Panc1 (cell line): ENCODE measurements around the gene NEK6. TPM values are rescaled to one million over a fixed set of nuclear protein-coding genes. Genes with fewer than 3 reads are reported as not detected.

Experiments
- ATAC-seq: fragments of 200-7000 bp; cut with Tn5 transposase; 2 replicates; pipeline ENCODE4 v1.9.1; 2020; ENCODE audit warnings: mild to moderate bottlenecking, moderate library complexity
- BruUV-seq: library from RNA; stranded (reverse); fragments of 400-500 nt; replicated peaks from 2 replicates; lab custom pipeline; 2021; lab: Mats Ljungman, UMichigan
- CTCF ChIA-PET: fragments of 300-600 bp; sonication (Branson Sonifier 250); formaldehyde crosslinking; loops from one replicate; lab custom pipeline; 2022; ENCODE audit warnings: antibody characterized with exemption; lab: Charles Lee
- POLR2A ChIA-PET: fragments of 300-600 bp; sonication (Branson Sonifier 250); formaldehyde crosslinking; loops from one replicate; lab custom pipeline; 2022; ENCODE audit warnings: antibody characterized with exemption; lab: Charles Lee
- DNase-seq: peaks from one replicate; pipeline ENCODE4 v3.0.0-alpha.2; 2010; ENCODE audit warnings: low read depth, low spot score
- H3K27ac ChIP-seq: 2 replicates; pipeline ENCODE4 v1.5.1; 2011; ENCODE audit warnings: mild to moderate bottlenecking, low read length, inconsistent platforms
- H3K27me3 ChIP-seq: fragments of 200-500 bp; sonication (Bioruptor generic); 2 replicates; pipeline ENCODE4 v1.6.0; 2014; ENCODE audit warnings: low read length, inconsistent platforms; ENCODE audit not compliant: control insufficient read depth, insufficient read depth
- H3K36me3 ChIP-seq: fragments of 200-500 bp; sonication (Bioruptor generic); 2 replicates; pipeline ENCODE4 v1.5.1; 2014; ENCODE audit warnings: inconsistent platforms, mild to moderate bottlenecking, low read length, moderate library complexity; ENCODE audit not compliant: control insufficient read depth, insufficient read depth
- H3K4me1 ChIP-seq: 2 replicates; pipeline ENCODE4 v1.5.1; 2011; ENCODE audit warnings: inconsistent platforms, mild to moderate bottlenecking, low read length, moderate library complexity; ENCODE audit not compliant: control insufficient read depth, insufficient read depth
- H3K4me3 ChIP-seq, 2 experiments: 2 replicates each; pipeline ENCODE4 v1.5.1; 2011 to 2012; ENCODE audit warnings: low read depth in 2 of 2, low read length in 2 of 2, mild to moderate bottlenecking in 2 of 2, inconsistent platforms in 1 of 2, moderate library complexity in 1 of 2
- H3K9me3 ChIP-seq: fragments of 200-500 bp; sonication (Bioruptor generic); 2 replicates; pipeline ENCODE4 v1.5.1; 2014; ENCODE audit warnings: low read depth, mild to moderate bottlenecking, inconsistent platforms, low read length, moderate library complexity; ENCODE audit not compliant: control insufficient read depth, insufficient read depth
- POLR2AphosphoS5 ChIP-seq: IDR thresholded peaks from 2 replicates; pipeline ENCODE4 v1.6.1; 2012; ENCODE audit warnings: mild to moderate bottlenecking, low read depth, low read length, moderate library complexity
- REST ChIP-seq, 2 experiments: IDR thresholded peaks; 2 replicates each; pipeline ENCODE4 v1.6.1; 2011 to 2012; ENCODE audit warnings: low read depth in 2 of 2, control low read depth in 1 of 2, low read length in 1 of 2, mild to moderate bottlenecking in 1 of 2, moderate library complexity in 1 of 2; ENCODE audit not compliant: insufficient read depth in 1 of 2
- SIN3A ChIP-seq: IDR thresholded peaks from 2 replicates; pipeline ENCODE4 v1.6.1; 2012; ENCODE audit warnings: low read depth, mild to moderate bottlenecking, low read length, moderate library complexity, borderline replicate concordance; ENCODE audit not compliant: insufficient read depth
- TCF7L2 ChIP-seq: IDR thresholded peaks from 2 replicates; pipeline ENCODE4 v1.6.1; 2011; ENCODE audit warnings: mild to moderate bottlenecking, low read depth, low read length, inconsistent platforms
- in situ Hi-C: cut with HindIII; loops from 2 replicates; pipeline ENCODE4 v1.10.0; 2016; ENCODE audit warnings: low sequenced_read_pairs, low pct_unique_long_range_greater_than_20kb
- intact Hi-C: fragments of 100-400 bp; cut with micrococcal nuclease; formaldehyde crosslinking; loops from one replicate; pipeline ENCODE4 v1.10.0; 2022; ENCODE audit not compliant: unreplicated experiment
- total RNA-seq: library from RNA; stranded (reverse); gene quantifications from one replicate; pipeline ENCODE4 v1.2.1, GENCODE V29; 2021; ENCODE audit not compliant: unreplicated experiment
- TF ChIP-seq, protein P1 (sequence below): fragments of 450-650 bp; IDR thresholded peaks from 2 replicates; pipeline ENCODE4 v1.5.1; 2017; ENCODE audit warnings: mild to moderate bottlenecking

NEK6 gene
- total RNA-seq, 1 experiment from 2014 or later, result 56.3 TPM

DNA sequence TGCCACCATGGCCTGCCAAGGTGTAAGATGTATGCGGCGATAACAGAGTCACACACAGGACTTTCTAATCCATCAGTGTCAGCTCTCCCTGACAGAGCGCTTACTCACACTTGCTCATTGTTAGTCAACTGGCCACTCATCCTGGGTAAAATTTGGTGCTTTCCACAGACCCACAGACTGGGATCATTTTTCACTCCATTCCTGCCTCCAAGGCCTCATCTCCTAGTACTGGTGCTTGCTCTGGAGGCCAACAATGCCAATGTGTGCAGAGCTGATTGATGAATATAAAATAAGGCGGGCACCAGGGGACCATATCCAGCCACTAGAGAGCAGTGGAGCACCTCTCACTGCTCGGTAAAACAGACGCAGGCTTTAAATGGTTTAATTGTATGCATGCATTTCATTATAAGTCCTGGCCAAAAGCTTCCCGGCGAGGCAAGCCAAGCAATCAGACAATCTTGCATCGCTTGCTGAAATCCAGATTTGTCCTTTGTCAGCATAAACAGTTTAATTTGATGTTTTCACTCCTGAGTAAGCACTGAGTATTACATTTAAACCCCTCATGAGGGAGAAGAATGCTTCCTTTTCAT is 135.2 kb downstream of the NEK6 start:
- H3K4me1 ChIP-seq, result peaks cover 88% of the 10 kb centered on the region
- ATAC-seq, result peak; percentile 90
- no peaks in the 10 kb centered on the region for H3K9me3 ChIP-seq
- H3K4me3 ChIP-seq, result peak overlapping the region in 1 of 2 experiments; percentile 28; a peak in 2 of 4 replicates
- TF ChIP-seq POLR2AphosphoS5 (peak; percentile 79), TCF7L2 (no peak), SIN3A (0 out of 2 replicates have a peak, but pooled peaks have one; percentile 41)
- TF ChIP-seq, protein P1, sequence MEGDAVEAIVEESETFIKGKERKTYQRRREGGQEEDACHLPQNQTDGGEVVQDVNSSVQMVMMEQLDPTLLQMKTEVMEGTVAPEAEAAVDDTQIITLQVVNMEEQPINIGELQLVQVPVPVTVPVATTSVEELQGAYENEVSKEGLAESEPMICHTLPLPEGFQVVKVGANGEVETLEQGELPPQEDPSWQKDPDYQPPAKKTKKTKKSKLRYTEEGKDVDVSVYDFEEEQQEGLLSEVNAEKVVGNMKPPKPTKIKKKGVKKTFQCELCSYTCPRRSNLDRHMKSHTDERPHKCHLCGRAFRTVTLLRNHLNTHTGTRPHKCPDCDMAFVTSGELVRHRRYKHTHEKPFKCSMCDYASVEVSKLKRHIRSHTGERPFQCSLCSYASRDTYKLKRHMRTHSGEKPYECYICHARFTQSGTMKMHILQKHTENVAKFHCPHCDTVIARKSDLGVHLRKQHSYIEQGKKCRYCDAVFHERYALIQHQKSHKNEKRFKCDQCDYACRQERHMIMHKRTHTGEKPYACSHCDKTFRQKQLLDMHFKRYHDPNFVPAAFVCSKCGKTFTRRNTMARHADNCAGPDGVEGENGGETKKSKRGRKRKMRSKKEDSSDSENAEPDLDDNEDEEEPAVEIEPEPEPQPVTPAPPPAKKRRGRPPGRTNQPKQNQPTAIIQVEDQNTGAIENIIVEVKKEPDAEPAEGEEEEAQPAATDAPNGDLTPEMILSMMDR, result peak; percentile 82
- BruUV-seq, result no TSS peak
- H3K27ac ChIP-seq, result peak overlapping the region; percentile 97
- H3K36me3 ChIP-seq, result no peaks in the 10 kb centered on the region; the same call in 1 of the 2 replicates
- DNase-seq, result peak; percentile 95
- no peaks in the 10 kb centered on the region for H3K27me3 ChIP-seq
- CTCF ChIA-PET, result interaction anchor here (0.7 to 1.2 kb wide), 3 partner anchors 14 to 144 kb away, joined by 3 to 7 read pairs (median 5); no protein-coding TSS in a partner anchor
- POLR2A ChIA-PET, result no interaction called here
- intact Hi-C loops (no loop called here), in situ Hi-C loops (no loop called here)

- H3K4me1 ChIP-seq, result peaks cover 87% of the 10 kb centered on the region
- peak overlapping the region; percentile 97 for H3K27ac ChIP-seq
- ATAC-seq, result no peak
- ChIA-PET CTCF (interaction anchor here (0.5 to 1.0 kb wide), 2 partner anchors 13 to 451 kb away, joined by 4 to 7 read pairs; no protein-coding TSS in a partner anchor), POLR2A (interaction anchor here (0.5 kb wide), 1 partner anchor 24 kb away, joined by 3 read pairs; no protein-coding TSS in a partner anchor)
- H3K9me3 ChIP-seq, result no peaks in the 10 kb centered on the region
- no peaks in the 10 kb centered on the region for H3K27me3 ChIP-seq
- DNase-seq, result no peak
- no peaks in the 10 kb centered on the region; the same call in 1 of the 2 replicates for H3K36me3 ChIP-seq
- intact Hi-C loops, result no loop called here
- H3K4me3 ChIP-seq, result peak overlapping the region in 1 of 2 experiments; percentile 14; a peak in 1 of 4 replicates
- in situ Hi-C loops, result no loop called here
- BruUV-seq, result no TSS peak
- TF ChIP-seq POLR2AphosphoS5 (no peak), REST (IDR thresholded peaks at IDR 0.05; ENCODE audit: insufficient read depth in 1 of 2, low read depth in 2 of 2, low read length in 1 of 2) (no peak), TCF7L2 (no peak), SIN3A (no peak)
- TF ChIP-seq, protein P1, result no peak
These were observed 136.4 kb downstream of the NEK6 start for GRCh38 chr9:124394167-124394566.
